ENCODE measurements around the gene PTPRA.

- no peak for TF ChIP-seq CTCF (IDR thresholded peaks at IDR 0.05)
- TF ChIP-seq POLR2A (IDR thresholded peaks at IDR 0.05): no peak
Observed at GRCh38 chr20:3044336-3044965, 171.2 kb downstream of the PTPRA start.

Data from right lobe of liver (tissue), 4 donors.